Measurements from ENCODE around the gene MAP2K2. TPM values are rescaled to one million over a fixed set of nuclear protein-coding genes. Genes with fewer than 3 reads are reported as not detected.
"Not testable (repeated sequence)": the region's sequence is repeated elsewhere in the genome, so short reads cannot be mapped to it uniquely, and the experiment has no call there.

The MAP2K2 gene
- total RNA-seq, 1 donor from 2014 or later = 153 TPM

DNA sequence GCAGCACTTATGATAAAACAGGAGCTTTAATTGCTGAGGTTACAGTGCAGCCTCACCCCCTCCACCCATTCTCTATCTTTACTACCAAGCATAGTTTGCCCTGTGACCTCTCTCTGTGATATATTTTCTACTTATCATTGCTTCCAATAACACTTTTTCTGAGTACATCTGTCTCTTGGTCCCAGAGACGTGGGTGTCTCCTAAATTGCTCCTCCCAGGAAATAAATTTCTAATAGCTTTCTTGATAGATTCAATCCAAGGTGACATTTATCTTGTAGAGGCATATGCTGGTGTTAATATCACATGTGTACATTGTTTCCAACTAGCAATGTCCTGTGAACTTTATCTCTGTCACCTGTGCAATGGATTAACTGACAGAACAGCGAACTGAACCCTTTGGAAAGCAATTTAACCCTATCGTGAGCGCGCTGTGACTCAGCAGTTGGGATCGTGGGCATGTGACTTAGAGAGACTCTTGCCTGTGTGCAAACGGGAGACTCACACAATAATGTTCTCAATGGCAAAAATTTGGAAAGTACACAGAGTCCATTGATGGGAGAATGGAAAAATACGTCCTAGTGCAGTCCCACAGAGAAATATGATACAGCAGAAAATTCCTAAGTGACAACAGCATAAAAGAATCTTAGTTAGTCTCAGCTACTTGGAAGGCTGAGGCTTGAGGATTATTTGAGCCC, 7.0 kb upstream of the MAP2K2 start:
- H3K9me3 Mint-ChIP-seq (ENCODE audit: unreplicated experiment) = no peaks in the 10 kb centered on the region
- H3K27me3 Mint-ChIP-seq (ENCODE audit: unreplicated experiment) = no peaks in the 10 kb centered on the region
- H3K27ac Mint-ChIP-seq (ENCODE audit: unreplicated experiment) = peak overlapping the region; percentile 32
- DNase-seq (ENCODE audit: low spot score) = no peak
- TF ChIP-seq, protein P1, sequence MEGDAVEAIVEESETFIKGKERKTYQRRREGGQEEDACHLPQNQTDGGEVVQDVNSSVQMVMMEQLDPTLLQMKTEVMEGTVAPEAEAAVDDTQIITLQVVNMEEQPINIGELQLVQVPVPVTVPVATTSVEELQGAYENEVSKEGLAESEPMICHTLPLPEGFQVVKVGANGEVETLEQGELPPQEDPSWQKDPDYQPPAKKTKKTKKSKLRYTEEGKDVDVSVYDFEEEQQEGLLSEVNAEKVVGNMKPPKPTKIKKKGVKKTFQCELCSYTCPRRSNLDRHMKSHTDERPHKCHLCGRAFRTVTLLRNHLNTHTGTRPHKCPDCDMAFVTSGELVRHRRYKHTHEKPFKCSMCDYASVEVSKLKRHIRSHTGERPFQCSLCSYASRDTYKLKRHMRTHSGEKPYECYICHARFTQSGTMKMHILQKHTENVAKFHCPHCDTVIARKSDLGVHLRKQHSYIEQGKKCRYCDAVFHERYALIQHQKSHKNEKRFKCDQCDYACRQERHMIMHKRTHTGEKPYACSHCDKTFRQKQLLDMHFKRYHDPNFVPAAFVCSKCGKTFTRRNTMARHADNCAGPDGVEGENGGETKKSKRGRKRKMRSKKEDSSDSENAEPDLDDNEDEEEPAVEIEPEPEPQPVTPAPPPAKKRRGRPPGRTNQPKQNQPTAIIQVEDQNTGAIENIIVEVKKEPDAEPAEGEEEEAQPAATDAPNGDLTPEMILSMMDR (IDR thresholded peaks at IDR 0.05; ENCODE audit: unreplicated experiment) = no peak
- no peaks in the 10 kb centered on the region for H3K36me3 Mint-ChIP-seq (ENCODE audit: low read depth, unreplicated experiment)
- no peaks in the 10 kb centered on the region for H3K4me1 Mint-ChIP-seq (ENCODE audit: unreplicated experiment)
- H3K4me3 Mint-ChIP-seq (ENCODE audit: unreplicated experiment) = no peak overlapping the region

DNA sequence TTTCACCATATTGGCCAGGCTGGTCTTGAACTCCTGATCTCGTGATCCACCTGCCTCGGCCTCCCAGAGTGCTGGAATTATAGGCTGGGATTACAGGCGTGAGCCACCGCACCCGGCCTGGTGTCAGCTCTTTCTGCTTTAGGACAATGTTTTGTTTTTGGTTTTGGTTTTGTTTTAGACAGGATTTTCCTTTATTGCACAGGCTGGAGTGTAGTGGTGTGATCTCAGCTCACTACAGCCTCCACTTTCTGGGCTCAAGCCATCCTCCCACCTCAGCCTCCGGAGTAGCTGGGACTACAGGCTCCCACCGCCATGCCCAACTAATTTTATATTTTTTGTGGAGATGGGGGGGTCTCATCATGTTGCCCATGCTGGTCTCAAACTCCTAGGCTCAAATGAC, 5.1 kb upstream of the MAP2K2 start:
- H3K4me3 Mint-ChIP-seq (ENCODE audit: unreplicated experiment); H3K4me1 Mint-ChIP-seq (ENCODE audit: unreplicated experiment); H3K27ac Mint-ChIP-seq (ENCODE audit: unreplicated experiment); H3K36me3 Mint-ChIP-seq (ENCODE audit: low read depth, unreplicated experiment); H3K27me3 Mint-ChIP-seq (ENCODE audit: unreplicated experiment); H3K9me3 Mint-ChIP-seq (ENCODE audit: unreplicated experiment); DNase-seq (ENCODE audit: low spot score): not testable (repeated sequence)

DNA sequence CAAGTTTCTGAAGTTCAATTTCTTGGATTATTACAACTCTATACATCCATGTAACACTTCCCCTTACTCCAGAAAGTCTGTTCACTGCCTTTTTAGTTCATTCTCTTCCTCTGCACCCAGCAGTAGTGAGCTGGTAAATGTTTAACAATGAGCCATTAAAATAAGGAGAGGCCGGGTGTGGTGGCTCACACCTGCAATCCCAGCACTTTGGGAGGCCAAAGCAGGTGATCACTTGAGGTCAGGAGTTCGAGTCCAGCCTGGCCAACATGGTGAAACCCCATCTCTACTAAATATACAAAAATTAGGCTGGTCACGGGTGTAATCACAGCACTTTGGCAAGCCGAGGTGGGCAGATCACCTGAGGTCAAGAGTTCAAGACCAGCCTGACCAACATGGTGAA, 3.4 kb upstream of the MAP2K2 start:
- not testable (repeated sequence) for DNase-seq (ENCODE audit: low spot score); H3K4me3 Mint-ChIP-seq (ENCODE audit: unreplicated experiment); H3K9me3 Mint-ChIP-seq (ENCODE audit: unreplicated experiment); H3K27me3 Mint-ChIP-seq (ENCODE audit: unreplicated experiment); H3K36me3 Mint-ChIP-seq (ENCODE audit: low read depth, unreplicated experiment); H3K27ac Mint-ChIP-seq (ENCODE audit: unreplicated experiment)
- H3K4me1 Mint-ChIP-seq (ENCODE audit: unreplicated experiment) = peaks cover 13% of the 10 kb centered on the region

DNA sequence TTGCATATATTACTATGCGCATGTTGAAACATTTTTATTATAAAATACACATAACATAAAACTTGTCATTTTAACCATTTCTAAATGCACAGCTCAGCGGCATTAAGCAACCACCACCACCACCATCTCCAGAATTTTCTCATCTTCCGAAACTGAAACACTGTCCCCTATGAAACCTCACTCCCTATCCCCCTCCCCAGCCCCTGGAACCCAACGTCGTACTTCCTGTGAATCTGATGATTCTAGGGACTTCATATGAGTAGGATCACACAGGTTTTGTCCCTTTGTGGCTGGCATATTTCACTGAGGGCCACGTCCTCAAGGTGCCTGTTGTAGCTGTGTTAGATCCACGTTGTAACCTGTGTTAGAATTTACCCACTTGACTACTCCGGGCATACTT, 716 bp upstream of the MAP2K2 start:
- H3K9me3 Mint-ChIP-seq (ENCODE audit: unreplicated experiment) = no peaks in the 10 kb centered on the region
- TF ChIP-seq, protein P1 (IDR thresholded peaks at IDR 0.05; ENCODE audit: unreplicated experiment) = no peak
- H3K36me3 Mint-ChIP-seq (ENCODE audit: low read depth, unreplicated experiment) = peaks cover 7% of the 10 kb centered on the region
- peaks cover 13% of the 10 kb centered on the region for H3K4me1 Mint-ChIP-seq (ENCODE audit: unreplicated experiment)
- H3K4me3 Mint-ChIP-seq (ENCODE audit: unreplicated experiment) = peak overlapping the region; percentile 87
- H3K27ac Mint-ChIP-seq (ENCODE audit: unreplicated experiment) = peak overlapping the region; percentile 52
- DNase-seq (ENCODE audit: low spot score) = no peak
- H3K27me3 Mint-ChIP-seq (ENCODE audit: unreplicated experiment) = peaks cover 6% of the 10 kb centered on the region

DNA sequence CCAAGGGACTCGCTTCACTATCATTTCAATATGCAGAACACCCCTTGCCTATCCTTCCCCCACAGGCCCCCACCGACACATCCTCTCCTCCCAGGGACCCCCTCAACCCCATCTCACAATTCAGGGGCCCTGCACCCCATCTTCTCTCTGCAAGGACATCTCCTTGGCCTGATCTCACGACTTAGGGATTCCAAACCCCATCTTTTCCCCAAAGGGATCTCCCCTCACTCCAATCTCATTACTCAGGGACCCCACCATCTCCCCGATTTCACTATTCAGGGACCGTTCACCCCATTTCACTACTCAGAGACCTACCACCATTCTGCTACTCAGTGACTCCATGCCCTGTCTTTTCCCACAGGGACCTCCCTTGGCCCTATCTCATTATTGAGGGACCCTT, 1.4 kb downstream of the MAP2K2 start:
- H3K27ac Mint-ChIP-seq (ENCODE audit: unreplicated experiment) = peak overlapping the region; percentile 93
- TF ChIP-seq, protein P1 (IDR thresholded peaks at IDR 0.05; ENCODE audit: unreplicated experiment) = no peak
- DNase-seq (ENCODE audit: low spot score) = no peak
- peaks cover 7% of the 10 kb centered on the region for H3K36me3 Mint-ChIP-seq (ENCODE audit: low read depth, unreplicated experiment)
- H3K27me3 Mint-ChIP-seq (ENCODE audit: unreplicated experiment) = peaks cover 7% of the 10 kb centered on the region
- no peaks in the 10 kb centered on the region for H3K9me3 Mint-ChIP-seq (ENCODE audit: unreplicated experiment)
- peak overlapping the region; percentile 99 for H3K4me3 Mint-ChIP-seq (ENCODE audit: unreplicated experiment)
- H3K4me1 Mint-ChIP-seq (ENCODE audit: unreplicated experiment) = peaks cover 13% of the 10 kb centered on the region

DNA sequence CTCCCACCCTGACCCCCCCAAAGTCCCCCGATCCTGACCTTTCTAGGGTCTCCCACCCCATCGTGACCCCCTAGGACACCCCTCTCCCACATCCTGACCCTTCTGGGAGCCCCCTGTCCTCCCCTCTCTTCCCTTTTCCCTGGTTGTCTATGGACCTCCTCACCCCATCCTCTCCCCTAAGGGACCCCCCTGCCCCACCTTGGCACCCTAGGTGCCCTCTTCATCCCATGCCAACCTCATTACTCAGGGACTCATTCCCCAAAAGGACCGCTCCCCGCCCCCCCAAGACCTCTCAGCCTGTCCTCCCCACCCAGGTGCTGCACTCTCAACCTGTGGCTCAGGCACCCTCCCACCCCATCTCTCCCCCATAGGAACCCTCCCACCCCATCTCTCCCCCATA, 2.1 kb downstream of the MAP2K2 start:
- TF ChIP-seq, protein P1 (IDR thresholded peaks at IDR 0.05; ENCODE audit: unreplicated experiment) = no peak
- H3K9me3 Mint-ChIP-seq (ENCODE audit: unreplicated experiment) = no peaks in the 10 kb centered on the region
- H3K4me3 Mint-ChIP-seq (ENCODE audit: unreplicated experiment) = peak overlapping the region; percentile 15
- DNase-seq (ENCODE audit: low spot score) = no peak
- peaks cover 7% of the 10 kb centered on the region for H3K27me3 Mint-ChIP-seq (ENCODE audit: unreplicated experiment)
- peaks cover 13% of the 10 kb centered on the region for H3K4me1 Mint-ChIP-seq (ENCODE audit: unreplicated experiment)
- peaks cover 7% of the 10 kb centered on the region for H3K36me3 Mint-ChIP-seq (ENCODE audit: low read depth, unreplicated experiment)
- no peak overlapping the region for H3K27ac Mint-ChIP-seq (ENCODE audit: unreplicated experiment)
